Daoy (cell line): ENCODE results near the gene ZSWIM8. TPM values are rescaled to one million over a fixed set of nuclear protein-coding genes. Genes with fewer than 3 reads are reported as not detected.
"Not testable (repeated sequence)": the region's sequence is repeated elsewhere in the genome, so short reads cannot be mapped to it uniquely, and the experiment has no call there.

Experiments
- DNase-seq: peaks from one replicate; pipeline ENCODE4 v3.0.0-alpha.2; 2015; ENCODE audit warnings: low read depth
- total RNA-seq: library from RNA; depleted of rRNA; stranded (reverse); fragments of >200 nt; shearing (Covaris generic); gene quantifications from 2 replicates; pipeline ENCODE4 v1.2.3, GENCODE V29; 2014; rRNA removed

ZSWIM8 gene, protein sequence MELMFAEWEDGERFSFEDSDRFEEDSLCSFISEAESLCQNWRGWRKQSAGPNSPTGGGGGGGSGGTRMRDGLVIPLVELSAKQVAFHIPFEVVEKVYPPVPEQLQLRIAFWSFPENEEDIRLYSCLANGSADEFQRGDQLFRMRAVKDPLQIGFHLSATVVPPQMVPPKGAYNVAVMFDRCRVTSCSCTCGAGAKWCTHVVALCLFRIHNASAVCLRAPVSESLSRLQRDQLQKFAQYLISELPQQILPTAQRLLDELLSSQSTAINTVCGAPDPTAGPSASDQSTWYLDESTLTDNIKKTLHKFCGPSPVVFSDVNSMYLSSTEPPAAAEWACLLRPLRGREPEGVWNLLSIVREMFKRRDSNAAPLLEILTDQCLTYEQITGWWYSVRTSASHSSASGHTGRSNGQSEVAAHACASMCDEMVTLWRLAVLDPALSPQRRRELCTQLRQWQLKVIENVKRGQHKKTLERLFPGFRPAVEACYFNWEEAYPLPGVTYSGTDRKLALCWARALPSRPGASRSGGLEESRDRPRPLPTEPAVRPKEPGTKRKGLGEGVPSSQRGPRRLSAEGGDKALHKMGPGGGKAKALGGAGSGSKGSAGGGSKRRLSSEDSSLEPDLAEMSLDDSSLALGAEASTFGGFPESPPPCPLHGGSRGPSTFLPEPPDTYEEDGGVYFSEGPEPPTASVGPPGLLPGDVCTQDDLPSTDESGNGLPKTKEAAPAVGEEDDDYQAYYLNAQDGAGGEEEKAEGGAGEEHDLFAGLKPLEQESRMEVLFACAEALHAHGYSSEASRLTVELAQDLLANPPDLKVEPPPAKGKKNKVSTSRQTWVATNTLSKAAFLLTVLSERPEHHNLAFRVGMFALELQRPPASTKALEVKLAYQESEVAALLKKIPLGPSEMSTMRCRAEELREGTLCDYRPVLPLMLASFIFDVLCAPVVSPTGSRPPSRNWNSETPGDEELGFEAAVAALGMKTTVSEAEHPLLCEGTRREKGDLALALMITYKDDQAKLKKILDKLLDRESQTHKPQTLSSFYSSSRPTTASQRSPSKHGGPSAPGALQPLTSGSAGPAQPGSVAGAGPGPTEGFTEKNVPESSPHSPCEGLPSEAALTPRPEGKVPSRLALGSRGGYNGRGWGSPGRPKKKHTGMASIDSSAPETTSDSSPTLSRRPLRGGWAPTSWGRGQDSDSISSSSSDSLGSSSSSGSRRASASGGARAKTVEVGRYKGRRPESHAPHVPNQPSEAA (N-terminal part only)
- total RNA-seq: 26.8 and 27.1 TPM in 2 replicates

DNA sequence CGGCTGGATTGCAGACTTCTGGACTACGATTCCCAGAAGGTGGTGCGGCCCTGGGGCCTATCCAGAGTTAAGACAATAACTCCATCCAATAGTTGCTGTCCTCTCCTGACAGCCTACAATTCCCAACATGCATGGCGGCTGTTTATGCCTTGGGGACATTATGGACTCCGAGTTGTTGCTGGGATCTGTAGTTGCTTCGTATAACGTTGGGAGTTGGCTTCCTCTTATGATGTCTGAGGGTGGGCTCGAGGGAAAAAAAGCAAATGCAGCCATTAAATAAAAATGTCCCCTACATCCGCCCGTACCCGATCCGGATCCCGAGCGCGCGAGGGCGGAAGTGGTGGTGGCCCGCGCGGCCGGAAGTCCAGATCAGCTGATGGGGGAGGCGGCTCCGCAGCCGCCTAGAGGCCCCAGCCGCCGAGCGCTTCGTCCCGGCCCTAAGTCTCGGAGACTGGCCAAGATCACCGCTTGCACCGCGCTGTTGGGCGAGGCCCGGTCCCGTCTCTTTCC lies at the start of gene ZSWIM8:
Gene ZSWIM8 (plus strand): TSS at position 396 of the 510 bp plus-strand sequence. CDS start 273 bp downstream, outside the sequence.
- peak; percentile 90 for DNase-seq

DNA sequence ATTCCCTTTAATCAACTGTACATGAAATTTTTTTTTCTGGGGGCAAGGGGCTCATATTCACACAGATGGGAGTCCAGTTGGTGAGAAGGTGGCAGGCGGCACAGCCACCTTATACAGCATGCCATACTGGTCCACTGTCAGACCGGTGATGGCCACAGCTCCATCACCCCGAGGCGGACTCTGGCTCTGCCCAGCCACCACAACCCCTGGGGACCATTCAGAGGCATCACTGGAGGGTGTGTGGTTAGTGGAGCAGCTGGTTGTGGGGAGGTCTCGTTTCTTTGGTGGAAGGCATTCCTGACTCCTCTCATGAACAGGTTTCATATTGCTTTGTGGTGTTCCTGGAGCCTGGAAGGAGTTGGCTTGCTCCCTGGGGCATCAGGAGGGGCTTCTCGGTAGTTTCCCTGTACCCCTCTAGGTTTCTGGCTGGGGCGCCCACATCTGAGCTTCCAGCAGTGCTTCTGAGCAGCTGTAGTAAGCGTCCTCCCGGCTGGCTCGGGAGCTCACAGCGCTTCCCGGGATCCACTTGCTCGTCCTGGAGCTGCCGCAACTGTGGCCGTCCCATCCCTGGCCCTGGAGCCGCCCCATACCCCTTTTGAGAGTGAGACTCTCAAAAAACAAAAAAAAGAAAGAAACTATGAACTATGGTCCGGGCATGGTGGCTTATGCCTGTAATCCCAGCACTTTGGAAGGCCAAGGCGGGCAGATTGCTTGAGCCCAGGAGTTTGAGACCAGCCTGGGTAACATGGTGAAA lies 44.7 kb upstream of the ZSWIM8 start:
- not testable (repeated sequence) for DNase-seq

DNA sequence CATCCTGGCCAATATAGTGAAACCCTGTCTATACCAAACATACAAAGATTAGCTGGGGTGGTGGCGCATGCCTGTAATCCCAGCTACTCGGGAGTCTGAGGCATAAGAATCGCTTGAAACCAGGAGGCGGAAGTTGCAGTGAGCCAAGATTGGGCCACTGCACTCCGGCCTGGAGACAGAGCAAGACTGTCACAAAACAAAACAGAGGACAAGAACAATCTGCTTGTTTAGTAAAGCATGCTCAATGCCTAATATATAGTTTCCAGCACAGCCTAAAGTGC lies 43.0 kb upstream of the ZSWIM8 start:
- no peak for DNase-seq

DNA sequence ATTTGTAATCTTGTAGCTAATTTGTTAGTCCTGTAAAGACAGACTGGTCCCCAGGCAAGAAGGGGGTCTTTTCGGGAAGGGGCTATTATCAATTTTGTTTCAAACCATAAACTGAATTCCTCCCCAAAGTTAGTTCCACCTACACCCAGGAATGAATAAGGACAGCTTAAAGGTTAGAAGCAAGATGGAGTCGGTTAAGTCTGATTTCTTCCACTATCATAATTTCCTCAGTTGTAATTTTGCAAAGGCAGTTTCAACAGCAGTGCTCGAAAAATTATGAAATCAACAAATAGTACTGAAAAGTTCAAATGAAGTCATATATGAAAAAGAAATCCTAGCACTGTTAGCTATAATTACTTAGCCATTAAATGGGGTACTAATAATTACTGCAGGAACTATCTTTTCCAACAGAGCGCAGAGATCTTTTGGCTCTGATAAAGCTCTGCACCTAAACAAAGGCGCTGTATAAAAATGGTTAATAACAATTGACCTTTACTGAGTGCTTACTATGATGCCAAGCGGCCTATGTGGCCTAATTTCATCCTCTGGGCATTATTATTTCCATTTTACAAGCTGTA lies 42.0 kb upstream of the ZSWIM8 start:
- DNase-seq: no peak

DNA sequence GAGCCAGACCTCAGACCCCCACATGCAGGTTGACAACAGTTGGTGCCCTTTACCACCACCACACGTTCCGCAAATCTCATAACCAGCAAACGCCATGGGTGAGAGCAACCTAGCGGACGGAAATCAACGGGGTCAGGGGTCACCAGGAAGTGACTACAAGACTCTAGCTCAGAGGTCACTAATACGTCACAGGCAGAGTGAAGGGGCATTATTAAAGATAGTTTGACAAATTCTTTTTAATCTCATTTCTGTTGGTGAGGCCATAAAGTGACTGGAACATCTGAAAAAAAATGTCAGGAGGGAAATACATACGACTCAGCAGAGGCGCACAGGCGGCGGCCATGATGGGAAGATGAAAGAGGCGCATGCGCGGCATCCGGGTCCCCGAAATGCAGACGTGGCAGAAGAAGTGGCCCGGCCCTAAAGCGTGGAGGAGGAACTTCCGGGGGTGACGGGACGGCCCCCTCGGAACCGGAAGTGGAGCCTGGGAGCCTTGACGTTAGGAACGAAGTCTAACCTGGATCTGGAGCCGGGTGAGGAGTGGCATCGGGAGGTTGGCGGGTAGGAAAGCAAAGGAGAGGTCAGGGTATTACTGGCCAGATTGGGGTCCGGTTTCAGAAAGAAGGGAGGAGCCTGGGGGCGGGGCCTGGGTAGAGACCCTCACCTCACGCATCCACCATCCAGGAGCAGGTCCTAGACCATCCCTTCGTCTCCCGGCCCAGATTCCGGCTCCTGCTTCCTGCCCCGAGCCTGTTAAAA lies 41.3 kb upstream of the ZSWIM8 start, which contains the start of gene SEC24C:
Gene SEC24C (plus strand): TSS at position 468 of the 759 bp plus-strand sequence. CDS start 2,461 bp downstream, outside the sequence.
- DNase-seq: peak; percentile 96

DNA sequence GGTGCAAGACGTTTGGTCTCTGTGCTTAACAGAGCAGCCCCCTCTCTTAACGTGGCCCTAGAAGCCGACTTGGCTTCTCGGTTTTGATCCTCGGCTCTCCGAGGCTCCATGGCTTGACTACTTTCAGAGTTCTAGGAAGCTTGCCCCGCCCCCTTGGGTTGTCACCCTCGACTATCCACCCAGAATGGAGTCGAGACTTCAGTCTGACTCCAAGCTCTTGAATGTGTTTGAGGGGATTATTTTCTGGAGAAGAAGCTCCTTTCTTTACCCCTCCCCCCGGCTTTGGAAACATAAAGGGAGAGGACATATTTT lies 40.8 kb upstream of the ZSWIM8 start:
- peak; percentile 53 for DNase-seq

GRCh38 chr10:73746721-73747120 lies 38.7 kb upstream of the ZSWIM8 start:
- no peak for DNase-seq

DNA sequence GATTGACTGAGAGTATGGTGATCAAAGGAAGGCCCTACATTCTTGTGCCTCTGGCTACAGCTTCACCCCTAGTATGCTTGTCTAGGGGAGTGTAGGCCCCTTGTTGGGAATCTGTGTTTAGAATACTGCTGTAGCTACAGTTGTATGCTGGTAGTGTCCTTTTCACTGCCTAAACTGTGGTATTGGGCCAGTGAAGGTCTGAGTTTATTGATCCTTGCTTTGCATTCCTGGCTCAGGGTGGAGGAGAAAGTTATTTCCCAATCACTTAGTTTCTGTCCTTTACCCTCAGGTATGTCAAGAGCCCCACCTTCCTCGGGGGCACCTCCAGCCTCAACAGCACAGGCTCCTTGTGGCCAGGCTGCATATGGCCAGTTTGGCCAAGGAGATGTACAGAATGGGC lies 34.6 kb upstream of the ZSWIM8 start:
- DNase-seq: no peak

GRCh38 chr10:73756183-73756582 lies 29.2 kb upstream of the ZSWIM8 start:
- no peak for DNase-seq

- DNase-seq: no peak
Observed at GRCh38 chr10:73758704-73759511, 26.5 kb upstream of the ZSWIM8 start.

DNA sequence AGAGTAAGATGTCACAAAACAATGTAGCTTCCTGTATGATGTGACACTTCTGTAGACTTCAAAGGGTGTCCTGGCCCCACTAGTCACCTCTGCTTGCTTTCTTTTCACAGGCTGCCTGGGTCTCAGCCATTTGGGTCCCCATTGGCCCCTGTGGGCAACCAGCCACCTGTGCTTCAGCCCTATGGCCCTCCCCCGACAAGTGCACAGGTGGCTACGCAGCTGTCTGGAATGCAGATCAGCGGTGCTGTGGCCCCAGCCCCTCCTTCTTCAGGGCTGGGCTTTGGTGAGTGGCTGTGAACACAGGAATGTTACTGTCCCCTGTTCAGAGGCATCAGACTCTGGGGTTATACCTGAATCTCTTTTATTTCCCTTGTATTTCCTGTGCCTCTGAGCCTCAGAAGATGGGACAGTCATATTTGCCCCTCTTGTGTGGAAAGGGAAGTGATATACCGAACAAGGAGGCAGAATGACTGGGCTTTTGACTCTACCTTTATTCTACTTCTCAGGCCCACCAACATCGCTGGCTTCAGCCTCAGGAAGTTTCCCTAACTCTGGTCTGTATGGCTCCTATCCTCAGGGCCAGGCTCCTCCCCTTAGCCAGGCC lies 25.8 kb upstream of the ZSWIM8 start:
- no peak for DNase-seq

- no peak for DNase-seq
Observed at GRCh38 chr10:73761781-73762180, 23.6 kb upstream of the ZSWIM8 start.

DNA sequence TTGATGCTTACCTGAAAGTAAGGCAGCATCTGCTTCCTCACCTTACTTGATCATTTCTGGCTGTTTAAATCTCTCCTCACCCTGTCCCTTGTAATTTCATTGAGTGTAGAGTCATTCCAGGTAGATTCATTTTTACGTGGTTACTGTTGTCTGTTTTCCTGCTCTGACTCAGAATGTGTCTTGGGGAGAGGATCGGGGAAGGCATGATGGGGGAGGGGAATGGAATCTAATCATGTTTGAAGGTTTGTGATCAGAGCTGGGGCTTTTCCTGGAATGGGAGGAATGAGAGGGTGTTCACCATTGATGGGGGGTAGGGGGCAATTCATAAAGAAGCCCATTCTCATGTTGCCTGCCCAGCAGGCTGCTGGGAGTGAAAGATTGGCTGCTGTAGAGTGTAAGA lies 22.5 kb upstream of the ZSWIM8 start:
- DNase-seq: no peak

DNA sequence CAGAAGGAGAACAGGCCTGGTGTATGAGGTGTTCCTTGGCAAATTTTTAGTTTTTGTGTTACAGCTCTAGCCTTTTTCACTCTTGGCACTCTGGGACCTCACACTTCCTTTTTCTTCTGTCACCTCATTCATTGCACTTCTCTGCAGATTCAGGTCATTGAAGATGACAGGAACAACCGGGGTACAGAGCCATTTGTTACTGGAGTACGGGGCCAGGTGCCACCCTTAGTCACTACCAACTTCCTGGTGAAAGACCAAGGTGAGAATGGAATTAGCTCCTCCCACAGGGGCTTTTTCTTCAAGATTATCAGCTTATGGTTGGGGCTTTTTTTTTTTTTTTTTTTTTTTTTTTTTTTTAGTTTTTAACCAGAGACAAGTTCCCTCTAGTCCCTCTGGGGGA lies 22.1 kb upstream of the ZSWIM8 start:
- no peak for DNase-seq

GRCh38 chr10:73765066-73765465 lies 20.3 kb upstream of the ZSWIM8 start:
- no peak for DNase-seq

- DNase-seq: no peak
Observed at GRCh38 chr10:73768881-73769280, 16.5 kb upstream of the ZSWIM8 start.

GRCh38 chr10:73769396-73769795 lies 16.0 kb upstream of the ZSWIM8 start:
- no peak for DNase-seq

DNA sequence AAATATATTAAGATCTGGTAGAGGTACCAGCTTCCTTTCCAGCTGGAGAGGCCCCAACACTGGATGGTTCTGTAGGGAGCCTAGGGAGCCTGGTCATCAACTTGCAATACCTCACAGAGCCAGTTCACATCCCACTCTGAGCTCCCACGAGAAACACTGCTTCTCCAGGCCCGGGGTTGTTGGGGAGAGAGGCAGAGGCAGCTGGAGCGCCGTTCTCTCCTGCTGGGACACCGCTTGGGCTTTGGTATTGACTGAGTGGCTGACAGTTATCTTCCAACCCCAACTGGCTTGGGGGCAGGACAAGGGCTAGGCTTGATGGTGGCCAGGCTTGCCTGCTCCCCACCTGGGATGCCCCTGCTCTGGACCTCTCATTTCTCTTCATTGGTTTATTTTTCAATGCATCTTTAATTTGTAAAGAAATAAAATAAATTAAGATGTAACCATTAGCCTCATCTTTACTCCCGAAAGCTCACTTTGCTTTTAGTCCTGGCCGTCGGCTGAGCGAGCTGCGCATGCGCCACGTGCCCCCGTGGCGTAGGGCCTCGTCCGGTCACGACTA lies 13.6 kb upstream of the ZSWIM8 start:
- peak; percentile 84 for DNase-seq
